Glutamatergic neuron (in vitro differentiated cells): ENCODE data around the gene GCG. TPM values are rescaled to one million over a fixed set of nuclear protein-coding genes. Genes with fewer than 3 reads are reported as not detected.

ENCODE experiments used
- DNase-seq: peaks from one replicate; pipeline ENCODE4 v3.0.0; 2022
- H3K27ac Mint-ChIP-seq: one replicate; pipeline ENCODE4 v1.8.0; 2020; ENCODE audit warnings: mild to moderate bottlenecking, mixed read lengths, inconsistent platforms; ENCODE audit not compliant: unreplicated experiment
- H3K27me3 Mint-ChIP-seq: one replicate; pipeline ENCODE4 v1.8.0; 2020; ENCODE audit warnings: mild to moderate bottlenecking, moderate library complexity, mixed read lengths, inconsistent platforms; ENCODE audit not compliant: unreplicated experiment
- H3K36me3 Mint-ChIP-seq: one replicate; pipeline ENCODE4 v1.8.0; 2020; ENCODE audit warnings: mild to moderate bottlenecking, mixed read lengths, inconsistent platforms; ENCODE audit not compliant: unreplicated experiment
- H3K4me1 Mint-ChIP-seq: one replicate; pipeline ENCODE4 v1.8.0; 2020; ENCODE audit warnings: mild to moderate bottlenecking, low read depth, mixed read lengths, inconsistent platforms; ENCODE audit not compliant: unreplicated experiment
- H3K4me3 Mint-ChIP-seq: one replicate; pipeline ENCODE4 v1.8.0; 2020; ENCODE audit warnings: mild to moderate bottlenecking, mixed read lengths, inconsistent platforms; ENCODE audit not compliant: unreplicated experiment
- H3K9me3 Mint-ChIP-seq: one replicate; pipeline ENCODE4 v1.8.0; 2020; ENCODE audit warnings: mild to moderate bottlenecking, moderate library complexity, mixed read lengths, inconsistent platforms; ENCODE audit not compliant: unreplicated experiment
- total RNA-seq: library from RNA; stranded (reverse); fragmentation: NEBNext Ultra II Directional; extraction: Animal tissue kit (Norgen Biotek cat#: 25700); gene quantifications from one replicate; pipeline ENCODE4 v1.2.1, GENCODE V29; 2021; ENCODE audit not compliant: unreplicated experiment
- TF ChIP-seq, protein P1 (sequence below): fragments of 200-600 bp; sonication (generic); IDR thresholded peaks from one replicate; pipeline ENCODE4 v1.5.0; 2021; ENCODE audit not compliant: partially characterized antibody, unreplicated experiment

Gene GCG
- total RNA-seq, 1 donor from 2014 or later, result not detected

DNA sequence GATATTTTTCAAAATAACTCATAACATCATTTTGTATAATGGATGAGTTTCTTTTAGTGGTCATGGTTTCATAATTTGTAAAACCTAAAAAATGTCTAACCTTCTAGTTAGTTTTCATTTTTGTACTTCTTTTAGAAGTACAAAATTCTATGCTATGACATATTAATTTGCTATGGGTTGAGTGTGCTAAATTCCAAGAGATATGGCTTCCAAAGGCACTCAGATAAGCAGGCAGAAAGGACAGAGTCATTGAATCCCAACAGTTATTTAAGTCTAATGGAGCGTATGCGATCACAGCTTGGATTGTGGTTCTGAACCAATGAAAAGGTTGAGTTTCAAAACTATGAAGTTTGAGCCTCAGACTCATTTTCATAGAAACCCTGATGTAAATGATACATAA is 37.0 kb downstream of the GCG start:
- DNase-seq, result no peak
- H3K27me3 Mint-ChIP-seq, result no peaks in the 10 kb centered on the region
- peaks cover 9% of the 10 kb centered on the region for H3K36me3 Mint-ChIP-seq
- TF ChIP-seq, protein P1, sequence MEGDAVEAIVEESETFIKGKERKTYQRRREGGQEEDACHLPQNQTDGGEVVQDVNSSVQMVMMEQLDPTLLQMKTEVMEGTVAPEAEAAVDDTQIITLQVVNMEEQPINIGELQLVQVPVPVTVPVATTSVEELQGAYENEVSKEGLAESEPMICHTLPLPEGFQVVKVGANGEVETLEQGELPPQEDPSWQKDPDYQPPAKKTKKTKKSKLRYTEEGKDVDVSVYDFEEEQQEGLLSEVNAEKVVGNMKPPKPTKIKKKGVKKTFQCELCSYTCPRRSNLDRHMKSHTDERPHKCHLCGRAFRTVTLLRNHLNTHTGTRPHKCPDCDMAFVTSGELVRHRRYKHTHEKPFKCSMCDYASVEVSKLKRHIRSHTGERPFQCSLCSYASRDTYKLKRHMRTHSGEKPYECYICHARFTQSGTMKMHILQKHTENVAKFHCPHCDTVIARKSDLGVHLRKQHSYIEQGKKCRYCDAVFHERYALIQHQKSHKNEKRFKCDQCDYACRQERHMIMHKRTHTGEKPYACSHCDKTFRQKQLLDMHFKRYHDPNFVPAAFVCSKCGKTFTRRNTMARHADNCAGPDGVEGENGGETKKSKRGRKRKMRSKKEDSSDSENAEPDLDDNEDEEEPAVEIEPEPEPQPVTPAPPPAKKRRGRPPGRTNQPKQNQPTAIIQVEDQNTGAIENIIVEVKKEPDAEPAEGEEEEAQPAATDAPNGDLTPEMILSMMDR, result no peak
- H3K4me1 Mint-ChIP-seq, result no peaks in the 10 kb centered on the region
- peaks cover 2% of the 10 kb centered on the region for H3K9me3 Mint-ChIP-seq
- no peak overlapping the region for H3K27ac Mint-ChIP-seq
- H3K4me3 Mint-ChIP-seq, result no peak overlapping the region

DNA sequence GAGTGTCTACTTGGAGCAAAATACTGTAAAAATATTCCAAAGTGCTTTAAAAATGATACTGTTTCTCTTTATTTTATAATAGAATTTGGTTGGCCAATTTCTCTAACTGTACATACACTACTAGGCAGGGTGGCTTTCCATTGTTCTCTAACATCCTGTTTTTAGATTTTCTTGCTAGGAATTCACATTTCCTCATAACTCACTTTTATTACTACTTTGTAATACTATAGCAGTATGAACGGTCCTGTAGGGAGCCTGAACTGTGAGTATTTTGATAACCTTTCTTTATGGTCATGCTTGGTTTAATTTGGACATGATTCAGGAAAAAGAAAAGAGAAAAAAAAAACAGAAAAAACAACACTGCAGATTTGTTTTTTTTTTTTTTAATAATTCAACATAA is 37.8 kb downstream of the GCG start:
- TF ChIP-seq, protein P1, result no peak
- Mint-ChIP-seq H3K27ac (no peak overlapping the region), H3K4me3 (no peak overlapping the region), H3K27me3 (no peaks in the 10 kb centered on the region), H3K4me1 (no peaks in the 10 kb centered on the region), H3K9me3 (peaks cover 2% of the 10 kb centered on the region), H3K36me3 (peaks cover 9% of the 10 kb centered on the region)
- no peak for DNase-seq

DNA sequence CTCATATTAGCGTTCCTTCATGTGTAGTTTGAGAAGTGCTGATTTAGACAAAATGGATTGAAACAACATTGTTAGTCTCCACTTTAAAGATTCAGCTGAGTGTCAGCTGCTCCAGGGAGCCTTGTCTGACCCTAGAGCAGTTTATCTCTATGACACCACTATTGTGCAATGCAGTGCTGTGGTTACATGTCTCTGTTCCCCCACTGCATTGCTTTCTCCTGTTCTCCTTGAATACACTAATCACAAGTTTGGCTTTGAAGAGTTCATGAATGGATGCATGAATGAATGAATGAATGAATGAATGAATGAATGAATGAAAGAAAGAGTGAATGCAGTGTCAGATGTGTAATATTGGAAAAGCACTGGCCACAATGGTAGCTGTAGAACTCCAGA is 38.3 kb downstream of the GCG start:
- no peak overlapping the region for H3K27ac Mint-ChIP-seq
- H3K4me3 Mint-ChIP-seq, result no peak overlapping the region
- H3K27me3 Mint-ChIP-seq, result no peaks in the 10 kb centered on the region
- H3K9me3 Mint-ChIP-seq, result peaks cover 2% of the 10 kb centered on the region
- peaks cover 9% of the 10 kb centered on the region for H3K36me3 Mint-ChIP-seq
- DNase-seq, result no peak
- TF ChIP-seq, protein P1, result no peak
- no peaks in the 10 kb centered on the region for H3K4me1 Mint-ChIP-seq

DNA sequence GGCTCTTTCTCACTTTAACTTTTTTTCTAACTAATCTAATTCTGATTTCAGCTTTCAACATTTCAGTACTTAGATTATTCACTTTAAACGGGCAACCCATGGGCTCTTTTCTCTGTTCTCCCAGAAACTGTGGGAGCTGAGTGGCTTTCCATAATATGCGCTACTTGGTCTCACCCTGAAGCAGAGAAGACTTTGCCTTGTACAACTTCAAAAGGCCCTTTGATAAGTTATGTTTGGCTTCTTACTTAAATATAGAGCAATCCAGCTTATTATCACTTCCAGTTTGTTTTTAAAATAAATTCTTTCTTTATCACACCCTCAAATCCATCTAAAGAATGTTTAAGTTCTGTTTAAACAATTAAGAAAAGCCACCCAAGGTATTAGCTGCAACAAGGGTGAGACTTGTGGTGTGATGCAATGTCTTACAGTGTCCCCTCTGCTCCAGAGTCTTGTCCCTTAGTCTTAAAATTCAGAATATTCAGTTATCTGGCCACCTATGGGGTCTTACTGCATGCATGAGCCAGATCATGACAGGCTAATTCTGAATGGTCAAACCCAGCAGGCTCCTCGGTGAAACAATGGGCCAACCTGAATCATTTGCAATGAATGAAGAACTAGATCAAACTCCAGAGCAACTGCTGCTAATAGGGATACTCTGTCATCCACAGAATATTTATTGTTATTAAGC is 38.8 kb downstream of the GCG start:
- DNase-seq, result no peak
- H3K4me1 Mint-ChIP-seq, result no peaks in the 10 kb centered on the region
- no peaks in the 10 kb centered on the region for H3K27me3 Mint-ChIP-seq
- H3K27ac Mint-ChIP-seq, result no peak overlapping the region
- peaks cover 2% of the 10 kb centered on the region for H3K9me3 Mint-ChIP-seq
- H3K4me3 Mint-ChIP-seq, result no peak overlapping the region
- TF ChIP-seq, protein P1, result no peak
- H3K36me3 Mint-ChIP-seq, result peaks cover 9% of the 10 kb centered on the region

DNA sequence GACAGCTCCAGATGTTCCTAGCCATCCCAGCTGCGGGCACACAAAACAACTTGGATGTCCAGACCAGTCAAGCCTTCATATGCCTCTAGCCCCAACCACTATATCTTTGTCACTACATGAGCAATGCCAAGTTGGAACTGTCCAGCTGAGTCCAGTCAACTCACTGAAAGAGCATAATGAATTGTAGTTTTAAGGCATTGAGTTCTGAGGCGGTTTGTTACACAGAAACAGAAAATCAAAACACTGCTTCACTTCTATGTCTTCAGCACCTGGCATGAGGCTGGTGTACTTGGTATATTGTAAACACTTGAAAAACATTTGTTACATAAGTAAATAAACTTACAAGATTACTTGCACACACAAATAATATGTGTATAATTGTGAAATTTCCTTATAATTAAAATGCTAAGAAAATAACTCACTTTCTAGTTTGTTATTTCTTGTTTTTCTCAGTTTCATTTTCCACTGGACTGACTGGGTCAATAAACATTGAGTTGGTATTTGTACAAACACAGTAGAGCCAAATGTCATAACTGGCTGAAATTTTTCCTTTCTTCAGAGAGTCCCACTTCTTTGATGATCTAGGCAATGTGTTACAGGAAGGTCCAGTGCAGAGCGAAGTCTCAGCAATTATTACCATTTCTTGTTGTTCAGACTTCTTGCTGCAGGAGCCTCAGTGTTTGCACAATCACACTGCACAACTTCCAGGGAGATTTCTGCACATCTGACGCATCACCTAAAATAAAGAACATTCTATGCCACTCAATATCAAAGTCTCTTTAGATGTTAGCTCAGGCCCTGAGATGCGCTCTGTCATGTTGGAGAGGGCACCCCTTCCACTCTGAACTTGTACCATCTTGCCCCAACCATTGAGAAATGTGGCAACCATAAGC is 39.8 kb downstream of the GCG start:
- TF ChIP-seq, protein P1, result no peak
- no peak overlapping the region for H3K27ac Mint-ChIP-seq
- peaks cover 2% of the 10 kb centered on the region for H3K9me3 Mint-ChIP-seq
- H3K4me1 Mint-ChIP-seq, result no peaks in the 10 kb centered on the region
- H3K36me3 Mint-ChIP-seq, result peaks cover 9% of the 10 kb centered on the region
- DNase-seq, result no peak
- no peaks in the 10 kb centered on the region for H3K27me3 Mint-ChIP-seq
- no peak overlapping the region for H3K4me3 Mint-ChIP-seq
